ENCODE data around the gene NAV2.

DNA sequence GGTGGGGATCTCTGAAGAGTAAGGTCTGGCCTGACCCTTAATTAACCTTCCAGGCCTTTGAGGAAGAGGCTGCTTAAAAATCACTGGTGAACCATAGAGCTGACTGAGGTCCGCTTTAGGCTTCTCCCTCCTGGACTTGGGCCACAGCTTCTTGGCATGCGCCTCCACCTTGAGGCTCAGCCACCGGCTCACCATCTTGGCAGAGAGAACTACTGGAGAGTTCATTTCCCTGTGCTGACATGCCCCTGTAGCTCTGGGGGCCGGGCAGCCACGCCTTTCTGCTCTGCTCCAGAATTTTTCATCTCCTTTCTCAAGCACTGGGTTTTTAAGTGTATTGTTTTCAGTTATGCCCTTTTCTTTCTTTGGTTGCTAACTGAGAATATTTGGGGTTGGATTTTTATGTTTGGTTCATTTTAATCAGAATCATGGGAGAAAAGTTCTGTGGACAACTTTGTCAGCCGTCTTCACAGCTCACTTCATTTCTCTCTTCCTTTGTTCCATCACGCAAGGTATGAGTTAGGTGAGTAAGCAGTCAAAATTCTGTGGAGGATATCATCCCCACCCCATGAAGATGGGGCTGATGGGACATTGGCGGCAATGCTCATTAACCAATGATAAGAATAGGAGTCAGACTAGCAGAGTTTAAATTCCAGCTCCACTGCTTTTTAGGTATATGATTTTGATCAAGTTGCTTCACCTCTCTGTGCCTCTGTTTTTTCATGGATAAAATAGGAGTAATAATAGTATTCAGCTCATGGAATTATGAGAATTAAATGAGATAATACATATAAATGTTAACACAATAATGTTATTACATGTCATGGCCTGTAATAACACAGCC, 343.7 kb downstream of the NAV2 start:
- no peak for TF ChIP-seq POLR2A (IDR thresholded peaks at IDR 0.05)
- TF ChIP-seq, protein P1, sequence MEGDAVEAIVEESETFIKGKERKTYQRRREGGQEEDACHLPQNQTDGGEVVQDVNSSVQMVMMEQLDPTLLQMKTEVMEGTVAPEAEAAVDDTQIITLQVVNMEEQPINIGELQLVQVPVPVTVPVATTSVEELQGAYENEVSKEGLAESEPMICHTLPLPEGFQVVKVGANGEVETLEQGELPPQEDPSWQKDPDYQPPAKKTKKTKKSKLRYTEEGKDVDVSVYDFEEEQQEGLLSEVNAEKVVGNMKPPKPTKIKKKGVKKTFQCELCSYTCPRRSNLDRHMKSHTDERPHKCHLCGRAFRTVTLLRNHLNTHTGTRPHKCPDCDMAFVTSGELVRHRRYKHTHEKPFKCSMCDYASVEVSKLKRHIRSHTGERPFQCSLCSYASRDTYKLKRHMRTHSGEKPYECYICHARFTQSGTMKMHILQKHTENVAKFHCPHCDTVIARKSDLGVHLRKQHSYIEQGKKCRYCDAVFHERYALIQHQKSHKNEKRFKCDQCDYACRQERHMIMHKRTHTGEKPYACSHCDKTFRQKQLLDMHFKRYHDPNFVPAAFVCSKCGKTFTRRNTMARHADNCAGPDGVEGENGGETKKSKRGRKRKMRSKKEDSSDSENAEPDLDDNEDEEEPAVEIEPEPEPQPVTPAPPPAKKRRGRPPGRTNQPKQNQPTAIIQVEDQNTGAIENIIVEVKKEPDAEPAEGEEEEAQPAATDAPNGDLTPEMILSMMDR (IDR thresholded peaks at IDR 0.05) = no peak
